ENCODE data around the gene PITPNM1.

PITPNM1 gene

GRCh38 chr11:67445515-67445914 is 59.6 kb downstream of the PITPNM1 start:
- DNase-seq (ENCODE audit: extremely low read depth in 1 of 2, low read depth in 1 of 2) = no peak

- DNase-seq (ENCODE audit: extremely low read depth in 1 of 2, low read depth in 1 of 2) = no peak
Measured at GRCh38 chr11:67442504-67443404, 62.4 kb downstream of the PITPNM1 start.
